ENCODE measurements around the gene NUP62.

NUP62 gene

GRCh38 chr19:49895566-49896297 lies 33.6 kb downstream of the NUP62 start:
- DNase-seq, result no peak

- no peak for DNase-seq
Observed at GRCh38 chr19:49894879-49895565, 34.3 kb downstream of the NUP62 start.

GRCh38 chr19:49894011-49894664 lies 35.2 kb downstream of the NUP62 start:
- DNase-seq, result no peak

GRCh38 chr19:49892716-49893115 lies 36.6 kb downstream of the NUP62 start:
- no peak for DNase-seq

- DNase-seq, result no peak
Observed at GRCh38 chr19:49891393-49891792, 37.9 kb downstream of the NUP62 start.

DNA sequence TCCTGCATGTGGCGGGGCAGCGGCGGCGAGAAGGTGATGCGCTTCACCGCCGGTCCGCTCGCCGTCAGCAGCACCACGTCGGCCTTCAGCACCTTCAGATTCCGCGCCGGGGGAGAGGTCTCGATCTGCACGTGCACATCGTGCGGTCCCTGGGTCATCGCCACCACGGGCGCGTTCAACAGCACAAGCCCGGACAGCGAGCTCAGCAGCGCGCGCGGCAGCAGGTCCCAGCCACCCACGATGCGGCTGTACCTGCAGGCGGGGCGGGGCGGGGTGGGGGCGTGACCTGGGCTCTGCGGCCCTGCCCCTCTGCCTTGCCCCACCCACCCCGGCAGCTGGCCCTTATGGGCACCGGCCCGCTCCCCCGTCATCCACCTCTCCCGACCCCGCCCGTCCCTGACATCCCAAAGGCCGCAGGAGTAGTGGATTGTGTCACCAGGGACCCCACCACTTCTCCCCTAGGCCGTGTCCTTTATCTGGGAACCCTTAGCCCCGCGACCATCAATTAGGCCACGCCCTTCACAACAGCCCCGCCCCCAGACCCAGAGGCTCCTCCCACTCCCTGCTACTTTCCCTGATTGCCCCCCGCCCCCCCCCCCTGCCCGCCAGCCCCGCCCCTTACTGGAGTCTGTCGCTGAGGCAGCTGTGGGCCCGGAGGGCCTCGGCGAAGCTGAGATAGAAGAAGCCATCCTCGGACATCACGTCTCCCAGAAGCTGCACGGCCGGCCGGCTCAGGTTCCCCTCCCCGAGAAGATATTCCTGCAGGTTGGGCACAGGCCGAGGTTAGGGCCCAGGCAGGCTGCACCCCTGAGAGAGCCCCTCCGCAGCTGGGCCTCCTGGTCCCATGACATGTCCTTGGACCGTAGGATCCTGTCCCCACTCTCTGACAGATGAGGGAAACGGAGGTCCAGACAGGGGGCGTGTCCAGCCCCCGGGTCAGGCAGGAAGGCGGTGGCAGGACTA lies 38.7 kb downstream of the NUP62 start:
- no peak for DNase-seq

DNA sequence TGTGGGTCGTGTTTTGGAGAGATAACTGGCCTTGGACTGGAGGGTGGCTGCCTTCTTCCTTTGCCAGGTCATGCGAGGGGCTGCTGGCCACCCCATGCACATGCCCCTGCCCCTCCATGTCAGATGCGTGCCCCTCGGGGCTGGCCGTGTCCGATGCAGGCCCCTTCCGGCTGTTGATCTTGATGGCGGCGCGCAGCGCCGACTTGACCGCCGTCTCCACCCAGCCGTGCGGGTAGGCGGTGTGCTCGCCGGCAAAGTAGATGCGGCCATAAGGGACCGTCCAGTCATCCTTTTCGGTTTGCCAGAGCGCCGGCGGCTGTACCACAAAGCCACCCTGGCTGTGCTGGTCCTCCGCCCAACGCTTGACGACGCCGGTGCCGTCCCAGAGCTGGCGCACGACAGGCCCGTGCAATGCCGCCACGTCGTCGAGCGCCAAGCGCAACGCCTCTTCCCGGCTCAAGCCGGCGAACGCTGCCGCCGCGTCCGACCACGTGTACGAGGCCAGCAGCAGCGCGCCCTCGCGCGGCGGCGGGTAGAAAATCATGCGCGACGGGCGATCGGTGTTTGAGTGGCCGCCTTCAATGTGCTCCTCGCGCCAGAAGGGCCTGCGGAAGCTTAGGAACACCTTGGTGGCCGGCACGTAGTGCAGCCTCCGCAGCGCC lies 39.5 kb downstream of the NUP62 start:
- DNase-seq, result no peak

- no peak for DNase-seq
Observed at GRCh38 chr19:49889038-49889686, 40.1 kb downstream of the NUP62 start.

GRCh38 chr19:49888510-49888824 lies 40.8 kb downstream of the NUP62 start:
- DNase-seq, result no peak

GRCh38 chr19:49887665-49888509 lies 41.4 kb downstream of the NUP62 start:
- peak; percentile 1 for DNase-seq

DNA sequence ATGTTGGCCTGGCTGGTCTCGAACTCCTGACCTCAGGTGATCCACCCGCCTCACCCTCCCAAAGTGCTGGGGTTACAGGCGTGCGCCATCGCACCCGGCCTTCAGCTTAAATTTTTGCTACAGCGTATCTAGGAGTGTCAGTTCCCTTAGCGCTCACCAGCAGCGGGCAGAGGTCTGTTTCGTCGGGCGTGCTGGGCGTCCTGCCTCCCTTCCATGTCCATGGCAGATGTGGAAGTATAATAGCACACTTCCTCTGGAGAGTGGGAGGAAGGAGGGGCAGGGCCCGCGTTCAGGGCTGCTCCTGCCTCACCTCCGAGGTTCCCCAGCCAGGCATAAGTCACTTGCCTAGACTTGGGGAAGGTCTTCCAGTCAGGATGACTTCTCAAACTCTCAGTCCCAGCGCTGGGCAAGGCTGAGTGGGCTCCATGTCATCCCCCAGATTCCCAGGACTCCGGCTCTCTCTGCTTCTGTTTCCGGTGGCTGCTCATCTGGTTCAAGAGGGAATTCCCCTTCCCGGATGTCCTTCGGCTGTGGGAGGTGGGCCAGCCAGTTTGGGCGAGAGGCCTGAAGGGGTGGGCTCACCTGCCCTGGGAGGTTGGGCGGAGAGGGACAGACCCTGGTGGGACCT lies 42.2 kb downstream of the NUP62 start:
- no peak for DNase-seq

- DNase-seq, result no peak
Observed at GRCh38 chr19:49884760-49885159, 44.5 kb downstream of the NUP62 start.

DNA sequence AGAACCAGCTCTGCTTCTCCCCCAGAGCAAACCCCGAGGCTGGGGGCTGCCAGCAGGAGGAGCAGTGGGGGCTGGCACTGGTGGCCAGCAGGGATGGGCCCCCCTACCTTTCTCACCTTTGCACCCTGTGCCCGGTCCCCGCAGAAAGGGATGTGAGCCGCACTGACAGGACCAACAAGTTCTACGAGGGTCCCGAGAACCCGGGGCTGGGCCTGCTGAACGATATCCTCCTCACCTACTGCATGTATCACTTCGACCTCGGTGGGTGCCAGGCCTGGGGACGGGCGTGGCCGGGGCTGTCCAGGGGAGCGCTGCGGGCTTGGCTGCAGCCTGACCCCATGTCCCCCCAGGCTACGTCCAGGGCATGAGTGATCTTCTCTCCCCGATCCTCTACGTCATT lies 45.2 kb downstream of the NUP62 start:
- DNase-seq, result no peak

DNA sequence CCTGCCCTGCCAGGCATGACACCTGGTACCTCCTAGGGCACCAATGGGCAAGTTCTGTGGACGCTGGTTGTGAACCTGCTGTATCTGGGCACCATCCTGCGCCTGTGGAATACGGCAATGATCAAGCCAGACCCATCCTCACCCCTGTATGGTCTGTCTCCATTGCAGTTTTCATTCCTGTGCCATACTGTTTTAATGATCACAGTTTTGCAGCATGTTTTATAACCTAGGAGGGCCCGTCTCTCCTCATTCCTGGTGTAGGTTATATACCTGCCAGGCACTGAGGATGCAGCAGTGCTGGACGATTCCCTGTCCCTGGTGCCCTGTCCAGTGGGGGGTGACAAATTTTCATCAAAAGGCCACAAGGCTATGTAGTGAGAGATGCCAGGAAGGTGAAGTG lies 46.2 kb downstream of the NUP62 start:
- DNase-seq, result no peak

GRCh38 chr19:49882643-49883042 lies 46.7 kb downstream of the NUP62 start:
- no peak for DNase-seq

GRCh38 chr19:49881672-49882394 lies 47.5 kb downstream of the NUP62 start:
- DNase-seq, result no peak

GRCh38 chr19:49881186-49881585 lies 48.1 kb downstream of the NUP62 start:
- DNase-seq, result no peak

GRCh38 chr19:49880162-49880869 lies 49.0 kb downstream of the NUP62 start:
- DNase-seq, result no peak
